WERI-Rb-1 (cell line): Measurements from ENCODE around the gene RIMBP2.
A peak's percentile ranks its signal among the peaks of the same experiment; 100 is the strongest.

Experiments used
- DNase-seq: peaks from one replicate; pipeline ENCODE4 v3.0.0-alpha.2; 2020
- H3K27ac ChIP-seq: fragments of 250-450 bp; sonication (Bioruptor Pico); 2 replicates; pipeline ENCODE4 v1.5.1; 2020; ENCODE audit warnings: mild to moderate bottlenecking, moderate library complexity
- H3K27me3 ChIP-seq: fragments of 250-450 bp; sonication (Bioruptor Pico); 2 replicates; pipeline ENCODE4 v1.5.1; 2021; ENCODE audit warnings: mild to moderate bottlenecking, low read depth, moderate library complexity; ENCODE audit not compliant: insufficient read depth, severe bottlenecking
- H3K36me3 ChIP-seq: fragments of 250-450 bp; sonication (Bioruptor Pico); 2 replicates; pipeline ENCODE4 v1.5.1; 2020; ENCODE audit warnings: mild to moderate bottlenecking, moderate library complexity
- H3K4me3 ChIP-seq: 2 replicates; pipeline ENCODE4 v1.5.1; 2011; ENCODE audit warnings: low read depth, mild to moderate bottlenecking, control low read depth, low read length
- H3K9me3 ChIP-seq: fragments of 250-450 bp; sonication (Bioruptor Pico); 2 replicates; pipeline ENCODE4 v1.5.1; 2021; ENCODE audit warnings: mild to moderate bottlenecking, moderate library complexity; ENCODE audit not compliant: severe bottlenecking
- CTCF ChIP-seq: IDR thresholded peaks from 2 replicates; pipeline ENCODE4 v1.5.1; 2011; ENCODE audit warnings: low read depth, mild to moderate bottlenecking, control low read depth, inconsistent platforms, low read length

The RIMBP2 gene

GRCh38 chr12:130707571-130707891, 8.6 kb downstream of the RIMBP2 start:
- H3K36me3 ChIP-seq = no peaks in the 10 kb centered on the region; the same call in 1 of the 2 replicates
- peak; percentile 5 for DNase-seq
- H3K27ac ChIP-seq = no peak overlapping the region
- H3K27me3 ChIP-seq = no peaks in the 10 kb centered on the region
- no peak overlapping the region for H3K4me3 ChIP-seq
- H3K9me3 ChIP-seq = no peaks in the 10 kb centered on the region
- no peak for TF ChIP-seq CTCF

- H3K9me3 ChIP-seq = no peaks in the 10 kb centered on the region
- TF ChIP-seq CTCF = no peak
Measured at GRCh38 chr12:130706885-130707570, 9.1 kb downstream of the RIMBP2 start.

GRCh38 chr12:130706311-130706710, 9.8 kb downstream of the RIMBP2 start:
- H3K9me3 ChIP-seq = no peaks in the 10 kb centered on the region
- no peak overlapping the region for H3K4me3 ChIP-seq
- no peak for DNase-seq
- TF ChIP-seq CTCF = no peak
- H3K27ac ChIP-seq = no peak overlapping the region
- no peaks in the 10 kb centered on the region for H3K27me3 ChIP-seq
- no peaks in the 10 kb centered on the region; the same call in 1 of the 2 replicates for H3K36me3 ChIP-seq

More at GRCh38 chr12:130706885-130707570, 9.1 kb downstream of the RIMBP2 start:
- Histone ChIP-seq H3K27ac (no peak overlapping the region), H3K36me3 (no peaks in the 10 kb centered on the region; the same call in 1 of the 2 replicates), H3K27me3 (no peaks in the 10 kb centered on the region), H3K4me3 (no peak overlapping the region)
- peak; percentile 4 for DNase-seq

GRCh38 chr12:130705178-130705822, 10.8 kb downstream of the RIMBP2 start:
- H3K27ac ChIP-seq = no peak overlapping the region
- H3K9me3 ChIP-seq = no peaks in the 10 kb centered on the region
- TF ChIP-seq CTCF = no peak
- no peaks in the 10 kb centered on the region; the same call in none of the 2 replicates for H3K36me3 ChIP-seq
- DNase-seq = peak; percentile 4
- H3K4me3 ChIP-seq = no peak overlapping the region
- H3K27me3 ChIP-seq = no peaks in the 10 kb centered on the region

- TF ChIP-seq CTCF = no peak
- Histone ChIP-seq H3K36me3 (no peaks in the 10 kb centered on the region; the same call in none of the 2 replicates), H3K9me3 (no peaks in the 10 kb centered on the region), H3K27ac (no peak overlapping the region), H3K27me3 (no peaks in the 10 kb centered on the region), H3K4me3 (no peak overlapping the region)
- peak; percentile 3 for DNase-seq
Measured at GRCh38 chr12:130704606-130705005, 11.5 kb downstream of the RIMBP2 start.
